ENCODE data around the gene FABP7. TPM values are rescaled to one million over a fixed set of nuclear protein-coding genes. Genes with fewer than 3 reads are reported as not detected.

FABP7 gene
- not detected in 2 replicates for total RNA-seq

DNA sequence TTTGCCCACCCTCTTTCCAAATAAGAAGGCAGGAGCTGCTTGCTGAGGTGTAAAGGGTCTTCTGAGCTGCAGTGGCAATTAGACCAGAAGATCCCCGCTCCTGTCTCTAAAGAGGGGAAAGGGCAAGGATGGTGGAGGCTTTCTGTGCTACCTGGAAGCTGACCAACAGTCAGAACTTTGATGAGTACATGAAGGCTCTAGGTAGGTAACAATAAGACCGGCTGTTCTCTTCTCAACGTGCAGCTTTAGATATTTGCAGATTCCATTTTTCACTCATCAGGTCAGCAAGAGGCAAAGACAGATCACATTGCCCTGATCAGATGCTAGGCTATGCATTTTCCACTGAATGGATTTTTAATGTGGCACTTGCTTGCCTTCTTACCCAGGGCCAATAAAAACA lies at the start of gene FABP7:
TSS of gene FABP7 (plus strand) at position 50 of the 400 bp plus-strand sequence. CDS start at position 129, 79 bp downstream.

DNA sequence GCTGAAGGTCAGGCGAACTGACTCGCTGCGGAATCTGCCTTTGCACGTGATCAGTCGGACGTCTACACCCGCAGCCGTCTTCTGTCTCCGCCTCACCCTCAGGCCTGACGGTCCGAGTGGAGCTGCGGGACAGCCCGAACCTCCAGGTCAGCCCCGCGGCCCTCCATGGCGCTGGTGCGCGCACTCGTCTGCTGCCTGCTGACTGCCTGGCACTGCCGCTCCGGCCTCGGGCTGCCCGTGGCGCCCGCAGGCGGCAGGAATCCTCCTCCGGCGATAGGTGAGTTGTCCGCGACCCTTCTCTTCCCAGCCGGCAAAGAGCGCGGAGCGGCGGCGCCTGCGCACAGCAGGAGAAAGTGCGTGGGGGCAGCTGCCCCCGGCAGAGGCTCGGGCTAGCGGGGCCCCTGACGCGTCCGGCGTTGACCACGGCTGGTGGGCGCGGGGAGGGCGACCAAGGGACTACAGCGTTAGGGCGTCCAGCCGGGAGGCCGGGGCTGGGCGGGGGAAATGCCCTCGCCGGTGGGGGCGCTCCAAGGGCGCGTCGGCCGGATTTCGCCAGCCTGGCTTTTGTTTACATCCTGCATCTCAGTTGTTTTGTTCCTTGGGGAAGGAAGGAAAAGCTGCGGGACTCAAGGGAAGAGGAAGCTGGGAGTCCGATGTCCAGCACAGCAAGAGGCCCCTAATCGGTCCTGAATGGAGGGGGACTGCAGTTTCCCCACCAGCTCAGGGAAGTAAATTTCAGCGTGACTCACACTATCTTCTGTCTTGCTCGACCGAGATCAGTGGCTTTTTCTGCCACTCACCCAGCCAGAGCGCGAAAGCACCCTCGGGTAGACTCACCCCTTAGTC lies 9.9 kb downstream of the FABP7 start, which contains the start of gene SMPDL3A:
TSS of gene SMPDL3A (plus strand) at position 77 of the 846 bp plus-strand sequence. CDS start at position 166, 89 bp downstream.

Other genes starting within 250 kb of the FABP7 start
- 0.13 TPM in 1 of 2 replicates, not detected in the other for gene PKIB, start 169.3 kb upstream of the FABP7 start, total RNA-seq
- gene SMPDL3A, start 9.5 kb downstream of the FABP7 start, total RNA-seq: 5.3 and 6.7 TPM in 2 replicates
- not detected in 2 replicates for gene CLVS2, start 216.5 kb downstream of the FABP7 start, total RNA-seq

All from bladder microvascular endothelial cell (primary cell).